WTC11 (cell line): ENCODE data around the gene HBZ.

ENCODE experiments used
- ATF2 ChIP-seq: sonication (generic); formaldehyde crosslinking; IDR thresholded peaks from 2 replicates; pipeline ENCODE4 v1.8.1; 2022; ENCODE audit warnings: low read depth, missing genetic modification reagents, borderline replicate concordance
- CTCF ChIP-seq: fragments of 200-600 bp; IDR thresholded peaks from 2 replicates; pipeline ENCODE4 v1.8.0; 2022; ENCODE audit warnings: antibody characterized with exemption
- ESRRA ChIP-seq: sonication (generic); formaldehyde crosslinking; IDR thresholded peaks from 2 replicates; pipeline ENCODE4 v1.8.1; 2022; ENCODE audit warnings: mild to moderate bottlenecking, missing genetic modification reagents, borderline replicate concordance
- GABPB1 ChIP-seq: sonication (generic); formaldehyde crosslinking; IDR thresholded peaks from 2 replicates; pipeline ENCODE4 v1.8.1; 2023; ENCODE audit warnings: mild to moderate bottlenecking, missing genetic modification reagents
- HMGXB4 ChIP-seq: sonication (generic); formaldehyde crosslinking; IDR thresholded peaks from 2 replicates; pipeline ENCODE4 v1.8.1; 2023; ENCODE audit warnings: mild to moderate bottlenecking, moderate library complexity, missing genetic modification reagents
- MXD4 ChIP-seq: fragments of 250-450 bp; sonication (Bioruptor Pico); IDR thresholded peaks from 2 replicates; pipeline ENCODE4 v1.8.0; 2021; ENCODE audit warnings: mild to moderate bottlenecking, moderate library complexity, borderline replicate concordance
- PRDM15 ChIP-seq: sonication (generic); formaldehyde crosslinking; IDR thresholded peaks from 2 replicates; pipeline ENCODE4 v1.8.0; 2022; ENCODE audit warnings: missing genetic modification reagents
- STAT6 ChIP-seq: sonication (generic); formaldehyde crosslinking; conservative IDR thresholded peaks from 2 replicates; pipeline ENCODE4 v1.8.1; 2023; ENCODE audit warnings: mild to moderate bottlenecking, low read depth, missing genetic modification reagents, moderate library complexity
- ZSCAN18 ChIP-seq: fragments of 250-450 bp; sonication (Bioruptor Pico); IDR thresholded peaks from 2 replicates; pipeline ENCODE4 v2.1.2; 2022; ENCODE audit warnings: mild to moderate bottlenecking, moderate library complexity

GRCh38 chr16:165539-166374 lies 13.3 kb downstream of the HBZ start, which contains the start of gene HBM:
- TF ChIP-seq CTCF (no peak), GABPB1 (CRISPR knock-in tag) (no peak), STAT6 (no peak), MXD4 (CRISPR knock-in tag) (no peak), ESRRA (CRISPR knock-in tag) (no peak), ZSCAN18 (CRISPR knock-in tag) (no peak), PRDM15 (CRISPR knock-in tag) (no peak), HMGXB4 (CRISPR knock-in tag) (no peak), ATF2 (CRISPR knock-in tag) (no peak)
